GM23338 (cell line): ENCODE measurements around the gene MT4. TPM values are rescaled to one million over a fixed set of nuclear protein-coding genes. Genes with fewer than 3 reads are reported as not detected.

ENCODE experiments used
- ATAC-seq: fragments of 200-7000 bp; cut with Tn5 transposase; 3 replicates; pipeline ENCODE4 v1.9.1; 2020
- DNase-seq: peaks from one replicate; pipeline ENCODE4 v3.0.0-alpha.2; 2015; ENCODE audit warnings: low spot score
- H2AFZ ChIP-seq: fragments of 200-600 bp; sonication (generic); 2 replicates; pipeline ENCODE4 v1.8.0; 2016; ENCODE audit warnings: antibody characterized with exemption, mild to moderate bottlenecking, moderate library complexity
- H3F3A ChIP-seq: fragments of 200-600 bp; sonication (generic); replicated peaks from 2 replicates; pipeline ENCODE4 v1.8.0; 2017; ENCODE audit warnings: antibody characterized with exemption, mixed run types, low read depth
- H3K27ac ChIP-seq: fragments of 200-600 bp; sonication (generic); 2 replicates; pipeline ENCODE4 v1.6.1; 2016; ENCODE audit warnings: low read depth
- H3K27me3 ChIP-seq: fragments of 200-600 bp; sonication (generic); 2 replicates; pipeline ENCODE4 v1.8.0; 2016; ENCODE audit warnings: mild to moderate bottlenecking, mixed run types, moderate library complexity; ENCODE audit not compliant: insufficient read depth
- H3K36me3 ChIP-seq: fragments of 200-600 bp; sonication (generic); 2 replicates; pipeline ENCODE4 v1.8.0; 2016; ENCODE audit warnings: mild to moderate bottlenecking; ENCODE audit not compliant: insufficient read depth
- H3K4me1 ChIP-seq: fragments of 200-600 bp; sonication (generic); 2 replicates; pipeline ENCODE4 v1.8.0; 2016; ENCODE audit warnings: mild to moderate bottlenecking, moderate library complexity; ENCODE audit not compliant: insufficient read depth
- H3K4me2 ChIP-seq: fragments of 200-600 bp; sonication (generic); 2 replicates; pipeline ENCODE4 v1.7.1; 2017; ENCODE audit warnings: mixed run types
- H3K4me3 ChIP-seq: fragments of 200-600 bp; sonication (generic); 2 replicates; pipeline ENCODE4 v1.6.1; 2016; ENCODE audit warnings: mixed run types
- H3K79me2 ChIP-seq: fragments of 200-600 bp; sonication (generic); replicated peaks from 2 replicates; pipeline ENCODE4 v1.8.0; 2017; ENCODE audit warnings: mild to moderate bottlenecking; ENCODE audit not compliant: insufficient read depth
- H3K9me2 ChIP-seq: fragments of 200-600 bp; sonication (generic); 2 replicates; pipeline ENCODE4 v1.8.0; 2017; ENCODE audit not compliant: insufficient read depth
- H4K20me1 ChIP-seq: fragments of 200-600 bp; sonication (generic); replicated peaks from 2 replicates; pipeline ENCODE4 v1.8.0; 2017; ENCODE audit warnings: mild to moderate bottlenecking; ENCODE audit not compliant: insufficient read depth
- H3K27ac Mint-ChIP-seq: 2 replicates; pipeline ENCODE4 v1.8.0; 2020; ENCODE audit warnings: inconsistent platforms, mild to moderate bottlenecking, moderate library complexity, mixed read lengths
- H3K27me3 Mint-ChIP-seq: 3 replicates; pipeline ENCODE4 v1.8.0; 2022; ENCODE audit warnings: low read depth, mild to moderate bottlenecking, moderate library complexity, mixed read lengths, inconsistent platforms; ENCODE audit not compliant: insufficient read depth, poor library complexity
- H3K36me3 Mint-ChIP-seq: 3 replicates; pipeline ENCODE4 v1.8.0; 2021; ENCODE audit warnings: low read depth, mild to moderate bottlenecking, inconsistent platforms, moderate library complexity, mixed read lengths
- H3K4me1 Mint-ChIP-seq: 3 replicates; pipeline ENCODE4 v1.8.0; 2020; ENCODE audit warnings: mild to moderate bottlenecking, inconsistent platforms, mixed read lengths
- H3K4me3 Mint-ChIP-seq: 3 replicates; pipeline ENCODE4 v1.8.0; 2021; ENCODE audit warnings: moderate library complexity, mild to moderate bottlenecking, inconsistent platforms, mixed read lengths
- H3K9me3 Mint-ChIP-seq: 3 replicates; pipeline ENCODE4 v1.8.0; 2020; ENCODE audit warnings: moderate library complexity, mild to moderate bottlenecking, inconsistent platforms, mixed read lengths
- CREB1 ChIP-seq: fragments of 250-450 bp; sonication (Bioruptor Pico); IDR thresholded peaks from 2 replicates; pipeline ENCODE4 v1.5.0; 2020; ENCODE audit warnings: low read depth, mild to moderate bottlenecking, moderate library complexity
- EZH2 ChIP-seq: fragments of 200-600 bp; sonication (generic); IDR thresholded peaks from one replicate; pipeline ENCODE4 v1.8.0; 2017; ENCODE audit warnings: antibody characterized with exemption, mild to moderate bottlenecking, low read depth; ENCODE audit not compliant: unreplicated experiment
- EZH2phosphoT487 ChIP-seq: fragments of 200-600 bp; sonication (generic); IDR thresholded peaks from one replicate; pipeline ENCODE4 v1.8.1; 2018; ENCODE audit warnings: antibody characterized with exemption; ENCODE audit not compliant: unreplicated experiment
- JUNB ChIP-seq: IDR thresholded peaks from one replicate; pipeline ENCODE4 v1.6.1; 2016; ENCODE audit warnings: antibody characterized with exemption; ENCODE audit not compliant: unreplicated experiment
- STAT1 ChIP-seq: IDR thresholded peaks from one replicate; pipeline ENCODE4 v1.6.1; 2016; ENCODE audit warnings: antibody characterized with exemption; ENCODE audit not compliant: unreplicated experiment
- ZNF114 ChIP-seq: fragments of 250-450 bp; sonication (Bioruptor Pico); IDR thresholded peaks from 2 replicates; pipeline ENCODE4 v1.5.0; 2020; ENCODE audit warnings: mild to moderate bottlenecking, moderate library complexity
- ZNF462 ChIP-seq: fragments of 250-450 bp; sonication (Bioruptor Pico); IDR thresholded peaks from 2 replicates; pipeline ENCODE4 v1.5.0; 2020; ENCODE audit warnings: mild to moderate bottlenecking, moderate library complexity
- polyA plus RNA-seq: library from polyadenylated mRNA; unstranded; fragments of >200 nt; fragmentation: Nextera tagmentation; extraction: Ambion mirVana; gene quantifications from 2 replicates; pipeline ENCODE4 v1.2.1, GENCODE V29; 2016
- total RNA-seq: library from RNA; depleted of rRNA; stranded (reverse); fragments of >200 nt; shearing (Covaris generic); gene quantifications from 2 replicates; pipeline ENCODE4 v1.2.3, GENCODE V29; 2014
- TF ChIP-seq, protein P1 (sequence below): IDR thresholded peaks from one replicate; pipeline ENCODE4 v1.6.1; 2018; ENCODE audit warnings: antibody characterized with exemption; ENCODE audit not compliant: unreplicated experiment
- TF ChIP-seq, protein P2 (sequence below): IDR thresholded peaks from 2 replicates; pipeline ENCODE4 v1.6.1; 2016; ENCODE audit warnings: antibody characterized with exemption

The MT4 gene
- total and polyA plus RNA-seq, 2 experiments from 2014 or later, result not detected

- ATAC-seq (no peak), DNase-seq (no peak)
- Mint-ChIP-seq H3K27ac (no peak overlapping the region), H3K36me3 (no peaks in the 10 kb centered on the region), H3K9me3 (no peaks in the 10 kb centered on the region), H3K27me3 (peaks cover 32% of the 10 kb centered on the region), H3K4me1 (peaks cover 7% of the 10 kb centered on the region), H3K4me3 (no peak overlapping the region)
- H3K4me1 ChIP-seq, result no peaks in the 10 kb centered on the region
- peaks cover 46% of the 10 kb centered on the region for H3K27me3 ChIP-seq
- no peak overlapping the region for H2AFZ ChIP-seq
- H3F3A ChIP-seq, result no peaks in the 10 kb centered on the region
- H3K4me3 ChIP-seq, result no peak overlapping the region
- no peak overlapping the region for H3K27ac ChIP-seq
- H3K9me2 ChIP-seq, result no peaks in the 10 kb centered on the region
- H3K36me3 ChIP-seq, result no peaks in the 10 kb centered on the region
- no peaks in the 10 kb centered on the region for H4K20me1 ChIP-seq
- no peaks in the 10 kb centered on the region for H3K79me2 ChIP-seq
- H3K4me2 ChIP-seq, result no peak overlapping the region
- TF ChIP-seq EZH2 (no peak), CREB1 (no peak), EZH2phosphoT487 (no peak), ZNF114 (CRISPR knock-in tag) (no peak), STAT1 (no peak), ZNF462 (CRISPR knock-in tag) (no peak), JUNB (no peak)
- TF ChIP-seq, protein P1, sequence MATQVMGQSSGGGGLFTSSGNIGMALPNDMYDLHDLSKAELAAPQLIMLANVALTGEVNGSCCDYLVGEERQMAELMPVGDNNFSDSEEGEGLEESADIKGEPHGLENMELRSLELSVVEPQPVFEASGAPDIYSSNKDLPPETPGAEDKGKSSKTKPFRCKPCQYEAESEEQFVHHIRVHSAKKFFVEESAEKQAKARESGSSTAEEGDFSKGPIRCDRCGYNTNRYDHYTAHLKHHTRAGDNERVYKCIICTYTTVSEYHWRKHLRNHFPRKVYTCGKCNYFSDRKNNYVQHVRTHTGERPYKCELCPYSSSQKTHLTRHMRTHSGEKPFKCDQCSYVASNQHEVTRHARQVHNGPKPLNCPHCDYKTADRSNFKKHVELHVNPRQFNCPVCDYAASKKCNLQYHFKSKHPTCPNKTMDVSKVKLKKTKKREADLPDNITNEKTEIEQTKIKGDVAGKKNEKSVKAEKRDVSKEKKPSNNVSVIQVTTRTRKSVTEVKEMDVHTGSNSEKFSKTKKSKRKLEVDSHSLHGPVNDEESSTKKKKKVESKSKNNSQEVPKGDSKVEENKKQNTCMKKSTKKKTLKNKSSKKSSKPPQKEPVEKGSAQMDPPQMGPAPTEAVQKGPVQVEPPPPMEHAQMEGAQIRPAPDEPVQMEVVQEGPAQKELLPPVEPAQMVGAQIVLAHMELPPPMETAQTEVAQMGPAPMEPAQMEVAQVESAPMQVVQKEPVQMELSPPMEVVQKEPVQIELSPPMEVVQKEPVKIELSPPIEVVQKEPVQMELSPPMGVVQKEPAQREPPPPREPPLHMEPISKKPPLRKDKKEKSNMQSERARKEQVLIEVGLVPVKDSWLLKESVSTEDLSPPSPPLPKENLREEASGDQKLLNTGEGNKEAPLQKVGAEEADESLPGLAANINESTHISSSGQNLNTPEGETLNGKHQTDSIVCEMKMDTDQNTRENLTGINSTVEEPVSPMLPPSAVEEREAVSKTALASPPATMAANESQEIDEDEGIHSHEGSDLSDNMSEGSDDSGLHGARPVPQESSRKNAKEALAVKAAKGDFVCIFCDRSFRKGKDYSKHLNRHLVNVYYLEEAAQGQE, result no peak
- TF ChIP-seq, protein P2, sequence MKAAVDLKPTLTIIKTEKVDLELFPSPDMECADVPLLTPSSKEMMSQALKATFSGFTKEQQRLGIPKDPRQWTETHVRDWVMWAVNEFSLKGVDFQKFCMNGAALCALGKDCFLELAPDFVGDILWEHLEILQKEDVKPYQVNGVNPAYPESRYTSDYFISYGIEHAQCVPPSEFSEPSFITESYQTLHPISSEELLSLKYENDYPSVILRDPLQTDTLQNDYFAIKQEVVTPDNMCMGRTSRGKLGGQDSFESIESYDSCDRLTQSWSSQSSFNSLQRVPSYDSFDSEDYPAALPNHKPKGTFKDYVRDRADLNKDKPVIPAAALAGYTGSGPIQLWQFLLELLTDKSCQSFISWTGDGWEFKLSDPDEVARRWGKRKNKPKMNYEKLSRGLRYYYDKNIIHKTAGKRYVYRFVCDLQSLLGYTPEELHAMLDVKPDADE, result no peak
These were observed 29.4 kb downstream of the MT4 start for GRCh38 chr16:56594292-56594619.
